Measurements from ENCODE around the gene MYO18B. TPM values are rescaled to one million over a fixed set of nuclear protein-coding genes. Genes with fewer than 3 reads are reported as not detected.

Gene MYO18B
- total and polyA plus RNA-seq, 2 donors (not counting 1 experiment from before 2014, with no cell fraction given), result 0.15 TPM; not detected in 1

DNA sequence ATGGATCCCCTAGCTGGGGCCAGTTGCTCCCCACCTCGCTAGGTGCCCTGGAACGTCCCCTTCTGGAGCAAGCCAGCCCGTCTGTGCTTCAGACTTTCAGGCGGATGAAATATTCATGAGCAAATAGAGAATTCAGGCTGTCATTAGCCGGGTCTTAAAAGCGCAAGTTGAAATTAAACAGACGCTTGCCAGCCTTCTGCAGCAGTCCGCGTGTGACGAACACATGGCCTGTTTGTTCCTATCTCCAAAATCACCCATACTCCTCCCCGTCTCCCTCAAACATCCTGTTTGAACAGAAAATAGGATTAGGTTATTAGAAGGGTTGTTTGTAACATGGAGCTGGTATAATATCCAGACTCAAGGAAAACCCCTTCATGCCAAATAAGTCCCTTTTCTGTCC is 38.7 kb downstream of the MYO18B start:
- no peaks in the 10 kb centered on the region for H3K9me3 Mint-ChIP-seq (ENCODE audit: insufficient read depth)
- WGBS (ENCODE audit: insufficient coverage), result 90% methylated on average over 9 of the region's 11 CpGs
- CTCF ChIA-PET, result interaction anchor here (0.6 to 2.3 kb wide), 2 partner anchors 8 to 141 kb away, joined by 4 to 7 read pairs; no protein-coding TSS in a partner anchor
- intact Hi-C loops (cut with micrococcal nuclease), result no loop called here
- no peaks in the 10 kb centered on the region for H3K4me1 Mint-ChIP-seq
- Histone ChIP-seq H3K4me3 (ENCODE audit: control extremely low read depth in 1 of 5, extremely low read depth in 1 of 5, insufficient read depth in 1 of 5, low read depth in 2 of 5, low read length in 4 of 5) (no peak overlapping the region), H3K27me3 (replicated peaks in 1 of 4; ENCODE audit: control extremely low read depth in 1 of 4, control insufficient read depth in 3 of 4, insufficient read depth in 4 of 4, low read length in 3 of 4) (no peaks in the 10 kb centered on the region), H3K79me2 (ENCODE audit: control insufficient read depth, insufficient read depth, low read length) (no peaks in the 10 kb centered on the region), H3K4me1 (ENCODE audit: control insufficient read depth in 2 of 2, insufficient read depth in 2 of 2, low read length in 2 of 2) (no peaks in the 10 kb centered on the region), H2AFZ (ENCODE audit: insufficient read depth, low read depth, low read length, poor library complexity, severe bottlenecking) (no peak overlapping the region), H3K9me3 (ENCODE audit: control extremely low read depth in 1 of 3, control insufficient read depth in 2 of 3, insufficient read depth in 1 of 3, low read length in 2 of 3) (no peaks in the 10 kb centered on the region), H3K9ac (ENCODE audit: low read length) (no peak overlapping the region), H3K36me3 (replicated peaks in 1 of 2; ENCODE audit: control extremely low read depth in 1 of 2, control insufficient read depth in 1 of 2, extremely low read depth in 1 of 2, insufficient read depth in 2 of 2, low read length in 1 of 2) (no peaks in the 10 kb centered on the region), H3K27ac (ENCODE audit: low read length in 2 of 2) (no peak overlapping the region), H4K20me1 (ENCODE audit: control insufficient read depth, insufficient read depth, low read length, poor library complexity, severe bottlenecking) (no peaks in the 10 kb centered on the region), H3K4me2 (replicated peaks; ENCODE audit: low read depth, low read length, poor library complexity, severe bottlenecking) (no peak overlapping the region)
- ATAC-seq (ENCODE audit: low read depth), result no peak
- TF ChIP-seq EZH2 (IDR thresholded peaks at IDR 0.05; ENCODE audit: borderline replicate concordance, insufficient read depth, low read depth, low read length, poor library complexity, severe bottlenecking), result no peak
- TF ChIP-seq, protein P1, sequence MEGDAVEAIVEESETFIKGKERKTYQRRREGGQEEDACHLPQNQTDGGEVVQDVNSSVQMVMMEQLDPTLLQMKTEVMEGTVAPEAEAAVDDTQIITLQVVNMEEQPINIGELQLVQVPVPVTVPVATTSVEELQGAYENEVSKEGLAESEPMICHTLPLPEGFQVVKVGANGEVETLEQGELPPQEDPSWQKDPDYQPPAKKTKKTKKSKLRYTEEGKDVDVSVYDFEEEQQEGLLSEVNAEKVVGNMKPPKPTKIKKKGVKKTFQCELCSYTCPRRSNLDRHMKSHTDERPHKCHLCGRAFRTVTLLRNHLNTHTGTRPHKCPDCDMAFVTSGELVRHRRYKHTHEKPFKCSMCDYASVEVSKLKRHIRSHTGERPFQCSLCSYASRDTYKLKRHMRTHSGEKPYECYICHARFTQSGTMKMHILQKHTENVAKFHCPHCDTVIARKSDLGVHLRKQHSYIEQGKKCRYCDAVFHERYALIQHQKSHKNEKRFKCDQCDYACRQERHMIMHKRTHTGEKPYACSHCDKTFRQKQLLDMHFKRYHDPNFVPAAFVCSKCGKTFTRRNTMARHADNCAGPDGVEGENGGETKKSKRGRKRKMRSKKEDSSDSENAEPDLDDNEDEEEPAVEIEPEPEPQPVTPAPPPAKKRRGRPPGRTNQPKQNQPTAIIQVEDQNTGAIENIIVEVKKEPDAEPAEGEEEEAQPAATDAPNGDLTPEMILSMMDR (IDR thresholded peaks at IDR 0.05), result no peak
- H3K27ac Mint-ChIP-seq, result no peak overlapping the region
- H3K27me3 Mint-ChIP-seq, result peaks cover 18% of the 10 kb centered on the region
- no peak for DNase-seq
- H3K4me3 Mint-ChIP-seq, result no peak overlapping the region
- POLR2A ChIA-PET, result no interaction called here

DNA sequence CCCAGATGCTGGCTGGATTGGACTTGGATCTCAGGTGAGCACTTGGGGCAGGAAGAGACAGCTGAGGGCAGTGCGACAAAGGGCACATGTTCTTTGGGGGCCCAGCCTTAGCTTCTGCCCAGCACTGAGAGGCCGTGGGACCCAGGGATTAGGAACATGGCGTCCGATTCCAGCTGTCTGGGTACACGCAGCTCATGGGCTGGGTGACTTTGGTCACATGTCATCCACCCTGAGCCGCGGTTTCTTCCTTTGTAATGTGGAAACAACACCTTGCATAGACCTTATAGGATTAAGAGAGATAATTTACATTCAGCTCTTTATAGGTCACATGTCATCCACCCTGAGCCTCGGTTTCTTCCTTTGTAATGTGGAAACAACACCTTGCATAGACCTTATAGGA is 39.8 kb downstream of the MYO18B start:
- Histone ChIP-seq H3K9me3 (ENCODE audit: control extremely low read depth in 1 of 3, control insufficient read depth in 2 of 3, insufficient read depth in 1 of 3, low read length in 2 of 3) (no peaks in the 10 kb centered on the region), H3K4me3 (ENCODE audit: control extremely low read depth in 1 of 5, extremely low read depth in 1 of 5, insufficient read depth in 1 of 5, low read depth in 2 of 5, low read length in 4 of 5) (no peak overlapping the region), H3K4me2 (replicated peaks; ENCODE audit: low read depth, low read length, poor library complexity, severe bottlenecking) (no peak overlapping the region), H3K27ac (ENCODE audit: low read length in 2 of 2) (no peak overlapping the region), H3K4me1 (ENCODE audit: control insufficient read depth in 2 of 2, insufficient read depth in 2 of 2, low read length in 2 of 2) (no peaks in the 10 kb centered on the region), H2AFZ (ENCODE audit: insufficient read depth, low read depth, low read length, poor library complexity, severe bottlenecking) (no peak overlapping the region), H3K79me2 (ENCODE audit: control insufficient read depth, insufficient read depth, low read length) (no peaks in the 10 kb centered on the region), H3K36me3 (replicated peaks in 1 of 2; ENCODE audit: control extremely low read depth in 1 of 2, control insufficient read depth in 1 of 2, extremely low read depth in 1 of 2, insufficient read depth in 2 of 2, low read length in 1 of 2) (no peaks in the 10 kb centered on the region), H4K20me1 (ENCODE audit: control insufficient read depth, insufficient read depth, low read length, poor library complexity, severe bottlenecking) (no peaks in the 10 kb centered on the region), H3K9ac (ENCODE audit: low read length) (no peak overlapping the region), H3K27me3 (replicated peaks in 1 of 4; ENCODE audit: control extremely low read depth in 1 of 4, control insufficient read depth in 3 of 4, insufficient read depth in 4 of 4, low read length in 3 of 4) (no peaks in the 10 kb centered on the region)
- intact Hi-C loops (cut with micrococcal nuclease), result no loop called here
- CTCF ChIA-PET, result interaction anchor here (1.0 to 2.3 kb wide), 2 partner anchors 9 to 419 kb away, joined by 3 to 7 read pairs; no protein-coding TSS in a partner anchor
- H3K27me3 Mint-ChIP-seq, result peaks cover 20% of the 10 kb centered on the region
- WGBS (ENCODE audit: insufficient coverage), result 88% methylated on average over 7 of the region's 8 CpGs
- TF ChIP-seq, protein P1 (IDR thresholded peaks at IDR 0.05), result no peak
- TF ChIP-seq EZH2 (IDR thresholded peaks at IDR 0.05; ENCODE audit: borderline replicate concordance, insufficient read depth, low read depth, low read length, poor library complexity, severe bottlenecking), result no peak
- ATAC-seq (ENCODE audit: low read depth) (no peak), DNase-seq (no peak)
- H3K9me3 Mint-ChIP-seq (ENCODE audit: insufficient read depth), result no peaks in the 10 kb centered on the region
- H3K27ac Mint-ChIP-seq, result no peak overlapping the region
- no peak overlapping the region for H3K4me3 Mint-ChIP-seq
- POLR2A ChIA-PET, result no interaction called here
- H3K4me1 Mint-ChIP-seq, result no peaks in the 10 kb centered on the region
